Endothelial cell of umbilical vein (primary cell): ENCODE data around the gene SNAPC2. TPM values are rescaled to one million over a fixed set of nuclear protein-coding genes. Genes with fewer than 3 reads are reported as not detected.

Experiments
- BruUV-seq: library from RNA; stranded (reverse); fragments of 400-500 nt; replicated peaks from 2 replicates; lab custom pipeline; 2021; lab: Mats Ljungman, UMichigan
- CTCF ChIA-PET: fragments of 300-600, 350-600 bp; sonication (Branson Sonifier 250); formaldehyde crosslinking; loops from one replicate; lab custom pipeline; 2021; ENCODE audit warnings: antibody characterized with exemption, inconsistent platforms; lab: Charles Lee
- POLR2A ChIA-PET: fragments of 300-600, 350-600 bp; sonication (Branson Sonifier 250); formaldehyde crosslinking; loops from one replicate; lab custom pipeline; 2021; ENCODE audit warnings: antibody characterized with exemption, inconsistent platforms; lab: Charles Lee
- DNase-seq: peaks from one replicate; pipeline ENCODE4 v3.0.0-alpha.2; 2011; ENCODE audit warnings: low read depth, low spot score
- FAIRE-seq: peaks from 2 replicates; lab custom pipeline; 2011; peaks lifted over from hg19 to GRCh38; lab: Jason Lieb, UNC
- H2AFZ ChIP-seq: 2 replicates; pipeline ENCODE4 v1.6.0; 2012; ENCODE audit warnings: low read depth, low read length, control low read depth, inconsistent platforms
- H3K27ac ChIP-seq: 2 replicates; pipeline ENCODE4 v1.5.1; 2011; ENCODE audit warnings: low read depth, mild to moderate bottlenecking, control low read depth, low read length, moderate library complexity; ENCODE audit not compliant: insufficient read depth
- H3K27me3 ChIP-seq, 2 experiments: 2 replicates each; pipeline versions ENCODE4 v1.6.0 to v1.6.1; 2011; ENCODE audit warnings: low read length in 2 of 2, mixed read lengths in 1 of 2; ENCODE audit not compliant: control insufficient read depth in 2 of 2, insufficient read depth in 2 of 2
- H3K36me3 ChIP-seq, 2 experiments: 2 replicates in 1 of 2; 3 replicates in 1 of 2; pipeline ENCODE4 v1.5.1; 2011; ENCODE audit warnings: low read length in 2 of 2, mild to moderate bottlenecking in 1 of 2, moderate library complexity in 1 of 2; ENCODE audit not compliant: control insufficient read depth in 2 of 2, insufficient read depth in 2 of 2; ENCODE audit errors: extremely low read depth in 1 of 2
- H3K4me1 ChIP-seq: 3 replicates; pipeline ENCODE4 v1.5.1; 2011; ENCODE audit warnings: mild to moderate bottlenecking, low read length; ENCODE audit not compliant: control insufficient read depth, insufficient read depth; ENCODE audit errors: extremely low read depth
- H3K4me2 ChIP-seq: 2 replicates; pipeline ENCODE4 v1.6.1; 2011; ENCODE audit warnings: low read length, control low read depth, mixed read lengths; ENCODE audit not compliant: insufficient read depth
- H3K4me3 ChIP-seq, 3 experiments: fragments of 200-600 bp in 1 of 3; sonication (generic), shearing (Covaris generic) in 1 of 3; replicated peaks in 1 of 3; 2 replicates each; pipeline ENCODE4 v1.5.1; 2011 to 2016; ENCODE audit warnings: control low read depth in 3 of 3, low read length in 3 of 3, mild to moderate bottlenecking in 2 of 3, inconsistent platforms in 1 of 3, low read depth in 1 of 3, moderate library complexity in 1 of 3; ENCODE audit not compliant: insufficient read depth in 1 of 3
- H3K79me2 ChIP-seq: 2 replicates; pipeline ENCODE4 v1.6.0; 2012; ENCODE audit warnings: low read length, inconsistent platforms; ENCODE audit not compliant: control insufficient read depth, insufficient read depth
- H3K9ac ChIP-seq: replicated peaks from 2 replicates; pipeline ENCODE3; 2011; ENCODE audit warnings: low read length, control low read depth; ENCODE audit not compliant: insufficient read depth; ENCODE audit errors: extremely low read depth
- H3K9me1 ChIP-seq: replicated peaks from 3 replicates; pipeline ENCODE4 v1.6.0; 2011; ENCODE audit warnings: mild to moderate bottlenecking, low read length; ENCODE audit not compliant: control insufficient read depth, insufficient read depth; ENCODE audit errors: extremely low read depth
- H3K9me3 ChIP-seq: replicated peaks from 2 replicates; pipeline ENCODE4 v1.5.1; 2012; ENCODE audit warnings: low read length, inconsistent platforms; ENCODE audit not compliant: control insufficient read depth, insufficient read depth
- H4K20me1 ChIP-seq: replicated peaks from 2 replicates; pipeline ENCODE3; 2011; ENCODE audit warnings: mild to moderate bottlenecking, low read length; ENCODE audit not compliant: control insufficient read depth, insufficient read depth; ENCODE audit errors: extremely low read depth
- CTCF ChIP-seq, 2 donors: IDR thresholded peaks; 1 replicate in 1 of 2; 2 replicates in 1 of 2; pipeline ENCODE4 v1.5.1; 2011; ENCODE audit warnings: low read length in 2 of 2, mild to moderate bottlenecking in 2 of 2, moderate library complexity in 2 of 2, control low read depth in 1 of 2, inconsistent platforms in 1 of 2, low read depth in 1 of 2; ENCODE audit not compliant: insufficient read depth in 1 of 2; ENCODE audit errors: extremely low read depth in 1 of 2
- EZH2 ChIP-seq: IDR thresholded peaks from 2 replicates; pipeline ENCODE4 v1.6.1; 2012; ENCODE audit warnings: borderline replicate concordance, low read depth, mild to moderate bottlenecking, moderate library complexity, low read length, inconsistent platforms; ENCODE audit not compliant: severe bottlenecking
- FOS ChIP-seq: IDR thresholded peaks from 2 replicates; pipeline ENCODE4 v1.6.1; 2011; ENCODE audit warnings: mild to moderate bottlenecking, low read length, moderate library complexity, borderline replicate concordance; ENCODE audit not compliant: insufficient read depth
- MAX ChIP-seq: IDR thresholded peaks from 2 replicates; pipeline ENCODE4 v1.6.1; 2011; ENCODE audit not compliant: insufficient read depth, insufficient read length
- POLR2A ChIP-seq: IDR thresholded peaks from 2 replicates; pipeline ENCODE4 v1.6.1; 2012; ENCODE audit warnings: low read depth, mild to moderate bottlenecking, control low read depth, low read length
- dilution Hi-C: fragments of 300-500 bp; cut with MboI; formaldehyde crosslinking; loops from one replicate; pipeline ENCODE4 v1.15.0; 2019; ENCODE audit warnings: low sequenced_read_pairs; ENCODE audit not compliant: extremely low pct_ligation_motif_present
- intact Hi-C: fragments of 100-400 bp; cut with micrococcal nuclease; formaldehyde crosslinking; loops from one replicate; pipeline ENCODE4 v1.10.0; 2022
- polyA plus RNA-seq, 4 experiments: library from polyadenylated mRNA; depleted of rRNA in 3 of 4; stranded (reverse) in 3 of 4; unstranded in 1 of 4; fragments of >200 nt; gene quantifications; 2 replicates each; pipeline versions ENCODE4 v1.2.1 to v1.2.3, GENCODE V29; 2011 to 2012; ENCODE audit warnings: missing spikeins in 1 of 4
- total RNA-seq: library from RNA; stranded (reverse); gene quantifications from 2 replicates; pipeline ENCODE4 v1.2.3, GENCODE V29; 2021

SNAPC2 gene
- total and polyA plus RNA-seq, 2 donors (not counting 3 experiments of a cell fraction or from before 2014, with no cell fraction given): 23.7 to 25.8 TPM

- Histone ChIP-seq H3K4me2 (peak overlapping the region; percentile 76), H2AFZ (no peak overlapping the region), H3K9ac (no peak overlapping the region), H3K4me3 (no peak overlapping the region), H4K20me1 (no peaks in the 10 kb centered on the region), H3K9me3 (no peaks in the 10 kb centered on the region), H3K4me1 (peaks cover 9% of the 10 kb centered on the region), H3K27me3 (no peaks in the 10 kb centered on the region), H3K9me1 (no peaks in the 10 kb centered on the region), H3K36me3 (peaks cover 3 to 9% of the 10 kb centered on the region in 2 experiments), H3K79me2 (peaks cover 22% of the 10 kb centered on the region), H3K27ac (no peak overlapping the region)
- intact Hi-C loops: loop anchor here (2.0 kb wide), 1 partner anchor 127 kb away; no protein-coding TSS in a partner anchor
- no peak for FAIRE-seq
- BruUV-seq: no TSS peak
- dilution Hi-C loops: no loop called here
- TF ChIP-seq CTCF (IDR thresholded peaks at IDR 0.05; ENCODE audit: extremely low read depth in 1 of 2, insufficient read depth in 1 of 2, low read depth in 1 of 2, low read length in 2 of 2) (no peak), MAX (no peak), EZH2 (no peak), FOS (no peak), POLR2A (no peak)
- POLR2A ChIA-PET: no interaction called here
- CTCF ChIA-PET: interaction anchor here (1.0 to 3.3 kb wide), 3 partner anchors 12 to 29 kb away, joined by 3 to 41 read pairs (median 4); no protein-coding TSS in a partner anchor
- DNase-seq: no peak
These were observed 21.9 kb downstream of the SNAPC2 start for GRCh38 chr19:7941895-7942596.
